SH-SY5Y (cell line): ENCODE measurements around the gene FGA.

Experiments used
- GATA2 ChIP-seq: IDR thresholded peaks from 2 replicates; pipeline ENCODE4 v1.6.1; 2011; ENCODE audit warnings: mild to moderate bottlenecking, low read depth, low read length
- GATA3 ChIP-seq: IDR thresholded peaks from 2 replicates; pipeline ENCODE4 v1.6.1; 2011; ENCODE audit warnings: low read depth, mild to moderate bottlenecking, low read length, moderate library complexity

FGA gene

GRCh38 chr4:154614306-154614705 lies 23.8 kb upstream of the FGA start:
- no peak for TF ChIP-seq GATA2
- no peak for TF ChIP-seq GATA3

GRCh38 chr4:154612472-154613414 lies 22.2 kb upstream of the FGA start, which contains the start of gene FGG:
Gene FGG, minus strand, starts transcription at chr4:154612656. Its CDS starts 47 bp downstream, at chr4:154612609.
- no peak for TF ChIP-seq GATA2
- TF ChIP-seq GATA3, result no peak

- TF ChIP-seq GATA2, result no peak
- no peak for TF ChIP-seq GATA3
Observed at GRCh38 chr4:154611833-154612232, 21.3 kb upstream of the FGA start.

GRCh38 chr4:154610582-154610981 lies 20.0 kb upstream of the FGA start:
- no peak for TF ChIP-seq GATA2
- TF ChIP-seq GATA3, result no peak

GRCh38 chr4:154609532-154609931 lies 19.0 kb upstream of the FGA start:
- no peak for TF ChIP-seq GATA3
- no peak for TF ChIP-seq GATA2

GRCh38 chr4:154608361-154609252 lies 18.1 kb upstream of the FGA start:
- TF ChIP-seq GATA3 (no peak), GATA2 (no peak)

- TF ChIP-seq GATA2, result no peak
- TF ChIP-seq GATA3, result no peak
Observed at GRCh38 chr4:154606728-154607723, 16.5 kb upstream of the FGA start.

GRCh38 chr4:154604696-154605200 lies 14.2 kb upstream of the FGA start:
- TF ChIP-seq GATA3 (no peak), GATA2 (no peak)

GRCh38 chr4:154603033-154603943 lies 12.7 kb upstream of the FGA start:
- TF ChIP-seq GATA2, result no peak

GRCh38 chr4:154602404-154603020 lies 12.0 kb upstream of the FGA start:
- TF ChIP-seq GATA2 (no peak), GATA3 (no peak)

- TF ChIP-seq GATA3 (no peak), GATA2 (no peak)
Observed at GRCh38 chr4:154597798-154598774, 7.5 kb upstream of the FGA start.
